ENCODE results near the gene AGTR1.
"Not testable (repeated sequence)": the region's sequence is repeated elsewhere in the genome, so short reads cannot be mapped to it uniquely, and the experiment has no call there.

AGTR1 gene

DNA sequence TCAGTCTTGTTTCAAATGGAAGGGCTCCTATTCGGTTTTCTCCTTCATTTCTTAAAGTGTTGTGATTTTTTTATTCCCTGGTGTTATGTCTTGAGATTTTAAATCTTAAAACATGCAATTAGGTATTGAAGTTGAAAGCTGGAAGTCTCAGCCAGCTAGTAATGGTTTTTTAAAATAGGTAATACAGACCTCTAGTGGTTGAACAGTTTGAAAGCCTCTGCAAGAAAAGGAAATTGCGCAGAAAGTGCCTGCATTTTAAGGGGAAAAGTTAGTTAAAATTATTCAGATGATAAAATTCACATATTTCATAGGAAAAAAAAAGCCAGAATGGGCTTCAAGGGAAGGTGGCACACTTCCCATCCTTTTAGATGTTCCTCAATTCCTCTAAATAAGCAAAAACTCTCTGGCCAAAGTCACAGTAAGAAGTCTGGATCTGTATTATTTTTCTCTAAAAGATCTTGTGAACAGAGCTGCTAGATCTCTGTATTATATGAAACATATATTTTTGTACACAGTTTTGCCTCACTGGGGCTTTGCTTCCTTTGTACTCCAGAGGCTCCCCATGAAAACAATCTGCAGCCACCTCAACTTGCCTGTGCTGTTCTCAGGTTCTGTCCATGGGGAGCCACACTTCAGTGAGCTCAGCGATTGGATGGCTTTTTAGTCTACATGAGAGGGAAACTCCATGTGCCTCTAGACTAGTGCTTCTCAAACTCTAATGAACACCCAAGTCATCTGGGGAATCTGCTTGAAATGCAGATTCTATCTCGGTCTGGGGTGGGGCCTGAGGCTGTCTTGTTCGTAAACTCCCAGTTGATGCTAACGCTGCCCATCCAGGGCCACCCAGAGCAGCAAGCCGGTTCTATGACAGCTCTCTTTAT lies 21.5 kb downstream of the AGTR1 start:
- DNase-seq, result no peak

DNA sequence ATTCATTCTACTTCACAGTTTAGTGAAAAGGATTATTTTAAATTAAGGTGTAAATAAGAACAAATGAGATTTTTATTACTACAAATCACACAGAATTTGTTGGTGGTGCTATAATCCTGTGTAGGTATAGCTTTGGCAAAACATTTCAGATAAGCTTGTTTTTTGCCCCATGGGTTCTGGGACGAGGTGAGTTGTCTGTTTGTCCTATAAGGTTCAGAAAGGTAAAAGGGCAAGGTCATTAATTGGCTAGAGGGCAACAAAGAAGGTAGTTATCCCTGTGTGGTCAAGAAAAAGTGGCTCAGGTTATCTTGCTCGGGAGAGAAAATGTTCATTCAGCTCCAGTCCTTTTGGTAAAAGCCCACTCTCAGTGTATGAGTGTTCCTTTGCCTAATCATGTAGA lies 23.2 kb downstream of the AGTR1 start:
- no peak for DNase-seq

DNA sequence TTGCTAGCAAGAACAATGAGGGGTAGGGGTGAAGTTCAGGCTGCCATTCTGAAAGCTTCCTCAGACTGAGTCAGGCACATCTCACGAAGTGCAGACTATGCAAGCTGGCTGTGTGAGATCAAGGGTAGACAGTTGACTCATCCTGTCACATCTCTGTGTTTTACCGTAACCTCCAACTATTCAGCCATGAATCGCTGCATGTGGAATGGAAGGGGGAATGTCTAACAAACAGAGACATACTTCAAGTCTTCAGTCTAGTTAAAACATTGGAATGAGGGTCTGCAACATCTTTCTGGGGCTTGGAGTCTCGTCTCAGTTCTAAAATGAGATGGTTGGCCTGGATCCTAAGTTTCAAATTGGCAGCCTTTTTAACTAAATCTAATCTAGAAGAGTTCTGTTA lies 25.9 kb downstream of the AGTR1 start:
- DNase-seq, result no peak

DNA sequence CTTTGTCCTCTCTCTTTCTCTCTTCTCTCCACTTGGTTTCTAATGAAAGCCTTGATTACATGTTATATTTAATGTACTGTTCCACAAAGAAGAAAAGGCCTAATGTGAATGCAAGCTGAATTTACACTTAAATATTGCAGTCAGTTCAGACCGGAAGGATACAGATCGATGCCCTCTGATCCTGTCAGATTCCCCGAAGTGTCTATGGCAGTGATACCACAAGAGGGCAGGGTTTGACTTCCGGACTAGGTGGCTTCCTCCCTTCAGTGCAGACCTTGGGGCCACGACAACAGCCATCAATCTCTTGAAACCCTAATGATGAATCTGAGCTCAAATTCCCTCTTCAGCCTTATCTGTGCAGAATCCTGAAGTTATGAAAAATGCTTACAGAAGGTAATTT lies 29.5 kb downstream of the AGTR1 start:
- DNase-seq, result no peak

DNA sequence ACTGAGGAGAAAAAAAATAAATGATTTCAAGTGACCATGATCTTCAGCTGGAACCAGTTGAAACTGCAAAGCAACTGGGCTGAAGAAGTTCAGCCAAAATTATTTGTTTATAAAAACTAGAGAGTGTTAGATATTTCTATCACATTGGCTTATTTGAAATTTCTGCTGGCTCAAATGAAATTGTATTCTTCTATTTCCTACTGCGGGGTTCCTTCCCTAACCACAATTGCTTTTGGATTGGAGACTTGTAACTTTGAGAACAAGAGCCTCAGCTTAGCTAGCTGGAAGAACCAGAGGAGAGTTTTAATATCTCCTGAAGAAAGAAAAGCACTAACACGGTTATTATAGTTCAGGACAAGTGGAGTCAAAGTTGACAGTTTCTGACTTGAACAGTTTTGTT lies 31.1 kb downstream of the AGTR1 start:
- no peak for DNase-seq

DNA sequence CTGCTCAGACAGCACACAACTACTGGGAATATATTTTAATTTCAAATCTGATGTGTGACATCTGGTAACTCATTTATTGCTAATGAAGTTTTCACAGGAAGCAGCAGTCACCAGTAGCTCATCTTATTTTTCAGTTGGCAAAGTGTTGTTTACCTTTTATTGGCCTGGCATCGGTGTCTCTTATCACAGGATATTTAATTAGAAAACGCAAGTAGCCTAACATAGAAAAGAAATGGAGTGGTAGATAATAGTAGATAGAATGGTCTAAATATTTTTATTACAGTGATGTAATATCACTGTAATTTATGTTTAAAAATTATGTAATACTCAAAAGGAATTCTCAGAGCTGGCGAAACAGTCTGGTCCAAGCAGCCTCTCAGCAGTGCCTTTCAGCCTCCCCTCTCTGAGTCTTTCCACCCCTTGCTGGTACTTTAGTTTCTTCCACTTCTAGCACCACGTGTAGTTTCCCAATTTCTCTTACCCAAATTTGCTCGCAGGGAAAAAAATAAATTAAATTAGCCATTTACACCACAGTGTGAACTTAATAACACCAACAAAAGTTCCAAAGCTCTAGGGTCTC lies 31.9 kb downstream of the AGTR1 start:
- DNase-seq, result no peak

DNA sequence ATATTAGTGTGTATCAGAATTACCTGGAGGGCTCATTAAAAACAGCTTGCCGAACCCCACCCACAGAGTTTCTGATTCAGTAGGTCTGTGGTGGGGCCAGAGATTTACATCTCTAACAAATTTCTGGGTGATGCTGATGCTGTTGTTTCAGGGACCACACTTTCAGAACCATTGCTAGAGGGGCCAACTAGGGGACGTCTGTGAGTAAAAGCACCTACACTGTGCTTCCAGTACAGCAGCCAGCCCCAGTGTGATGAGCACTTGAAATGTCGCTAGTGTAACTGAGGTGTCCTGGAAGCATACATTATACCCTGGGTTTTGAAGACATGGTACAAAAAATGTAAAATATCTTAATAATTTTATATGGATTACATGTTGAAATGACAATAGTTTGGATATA lies 33.0 kb downstream of the AGTR1 start:
- DNase-seq, result no peak

DNA sequence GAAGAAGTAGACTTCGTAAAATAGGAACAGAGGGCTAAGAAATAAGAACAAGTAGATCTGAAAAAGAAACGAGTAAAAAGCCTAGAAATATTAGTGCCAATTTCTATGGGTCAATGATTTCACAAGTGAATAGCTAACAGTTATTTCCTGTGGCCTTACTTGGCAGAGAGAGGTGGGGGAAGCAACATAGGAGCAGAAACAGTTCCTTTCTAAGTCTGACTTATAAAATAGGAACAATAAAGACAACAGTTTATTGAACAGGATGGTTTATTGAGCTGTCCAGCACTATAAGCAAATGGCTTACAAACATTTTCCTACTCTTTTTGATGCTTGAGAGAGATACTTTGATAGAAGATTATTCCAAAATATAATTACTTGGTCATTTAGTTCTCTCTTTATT lies 37.9 kb downstream of the AGTR1 start:
- no peak for DNase-seq

DNA sequence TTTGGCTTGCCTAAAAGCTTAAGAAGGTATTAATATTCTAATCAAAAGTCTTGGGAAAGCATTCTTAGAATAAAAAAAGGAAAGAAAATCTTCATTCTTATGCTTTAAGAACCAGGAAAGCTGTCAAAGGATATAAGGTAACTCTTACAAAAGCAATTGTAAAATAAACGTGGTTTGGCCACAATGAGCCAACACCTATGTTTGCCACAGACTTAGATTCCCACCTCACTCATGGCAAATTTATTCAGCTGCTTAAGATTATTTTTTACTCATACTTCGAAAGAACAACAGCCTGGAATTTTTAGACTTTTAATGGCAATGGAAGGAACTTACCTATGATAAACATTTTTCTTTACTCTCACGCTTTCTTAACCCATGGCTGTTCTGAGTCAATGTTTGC lies 38.4 kb downstream of the AGTR1 start:
- no peak for DNase-seq

DNA sequence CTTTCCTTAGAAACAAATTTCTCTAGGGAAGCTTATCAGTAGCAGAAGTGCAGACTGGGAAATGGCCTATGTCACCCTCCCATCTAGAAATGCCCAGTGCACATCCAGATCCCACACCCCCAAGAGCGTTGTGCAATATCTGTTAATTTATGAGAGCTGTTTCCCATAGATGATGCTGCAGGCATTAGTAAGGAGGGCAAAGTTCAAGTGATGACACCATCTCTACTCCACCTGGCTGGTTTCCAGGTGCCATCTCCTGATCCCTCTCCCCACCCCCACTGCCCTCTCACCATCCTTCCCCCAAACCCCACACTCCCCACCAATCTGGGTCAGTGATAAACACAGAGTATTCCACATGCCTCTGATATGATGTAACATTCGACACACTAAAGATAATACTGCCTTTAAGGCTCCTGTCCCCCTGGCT lies 39.4 kb downstream of the AGTR1 start:
- DNase-seq, result no peak

DNA sequence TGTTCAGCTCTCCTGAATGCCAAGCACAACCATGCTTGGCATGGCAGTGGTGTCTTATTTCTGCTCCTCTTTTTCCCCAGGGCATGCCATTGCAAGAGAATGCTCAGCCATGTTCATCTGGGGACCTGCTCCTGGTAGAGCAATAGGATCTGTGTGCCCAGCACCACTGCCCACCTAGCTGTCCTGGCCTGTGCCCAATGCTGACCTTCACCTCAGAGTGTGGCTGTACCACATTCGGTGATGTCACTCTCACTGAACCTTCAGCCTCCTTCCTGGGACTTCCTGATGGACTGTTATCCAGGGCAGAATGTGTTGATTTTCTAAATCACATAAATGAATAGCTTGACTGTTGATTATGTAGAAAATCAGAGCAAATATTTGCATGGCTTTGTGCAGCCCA lies 42.0 kb downstream of the AGTR1 start:
- DNase-seq, result no peak

DNA sequence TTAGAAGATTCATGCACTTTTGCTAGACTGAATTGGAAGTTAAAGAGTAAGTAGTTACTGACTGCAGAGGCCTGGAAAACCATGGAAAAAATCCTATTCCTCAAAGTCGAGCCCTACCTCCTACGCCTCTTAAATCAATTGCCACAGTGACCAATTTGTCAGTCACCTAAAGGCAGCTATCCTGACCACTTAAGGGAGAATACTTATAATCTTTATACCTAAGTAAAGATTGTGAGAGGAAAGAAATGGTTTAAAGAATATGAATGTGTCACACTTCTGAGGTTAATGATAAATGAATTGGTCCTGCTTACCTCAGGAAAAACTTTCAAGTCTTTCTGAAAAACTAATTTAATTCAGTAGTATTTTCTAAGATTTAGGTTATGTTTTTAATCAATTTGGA lies 42.6 kb downstream of the AGTR1 start:
- no peak for DNase-seq

DNA sequence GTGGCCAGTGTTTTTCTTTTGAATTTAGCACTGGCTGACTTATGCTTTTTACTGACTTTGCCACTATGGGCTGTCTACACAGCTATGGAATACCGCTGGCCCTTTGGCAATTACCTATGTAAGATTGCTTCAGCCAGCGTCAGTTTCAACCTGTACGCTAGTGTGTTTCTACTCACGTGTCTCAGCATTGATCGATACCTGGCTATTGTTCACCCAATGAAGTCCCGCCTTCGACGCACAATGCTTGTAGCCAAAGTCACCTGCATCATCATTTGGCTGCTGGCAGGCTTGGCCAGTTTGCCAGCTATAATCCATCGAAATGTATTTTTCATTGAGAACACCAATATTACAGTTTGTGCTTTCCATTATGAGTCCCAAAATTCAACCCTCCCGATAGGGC lies 43.5 kb downstream of the AGTR1 start:
- no peak for DNase-seq

DNA sequence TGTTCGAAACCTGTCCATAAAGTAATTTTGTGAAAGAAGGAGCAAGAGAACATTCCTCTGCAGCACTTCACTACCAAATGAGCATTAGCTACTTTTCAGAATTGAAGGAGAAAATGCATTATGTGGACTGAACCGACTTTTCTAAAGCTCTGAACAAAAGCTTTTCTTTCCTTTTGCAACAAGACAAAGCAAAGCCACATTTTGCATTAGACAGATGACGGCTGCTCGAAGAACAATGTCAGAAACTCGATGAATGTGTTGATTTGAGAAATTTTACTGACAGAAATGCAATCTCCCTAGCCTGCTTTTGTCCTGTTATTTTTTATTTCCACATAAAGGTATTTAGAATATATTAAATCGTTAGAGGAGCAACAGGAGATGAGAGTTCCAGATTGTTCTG lies 44.4 kb downstream of the AGTR1 start:
- DNase-seq, result no peak

DNA sequence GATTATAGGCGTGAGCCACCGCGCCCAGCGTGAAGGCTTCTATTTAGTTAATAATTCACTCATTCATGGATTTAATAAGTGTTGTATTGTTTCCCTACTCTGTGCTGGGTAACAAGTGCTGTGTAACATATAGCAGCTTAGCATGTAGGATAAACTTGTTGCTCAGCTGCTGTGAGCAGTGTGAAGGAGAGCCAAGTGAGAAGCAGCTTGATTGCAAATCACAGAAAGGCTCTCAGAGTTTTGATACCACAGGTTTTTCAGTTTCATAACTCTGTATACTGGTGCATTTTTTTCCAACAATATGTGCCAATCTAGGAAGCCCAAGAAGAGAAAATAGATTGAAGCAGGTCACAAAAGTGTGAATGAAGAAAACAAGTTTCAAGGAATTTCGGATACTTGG lies 48.4 kb downstream of the AGTR1 start:
- no peak for DNase-seq

DNA sequence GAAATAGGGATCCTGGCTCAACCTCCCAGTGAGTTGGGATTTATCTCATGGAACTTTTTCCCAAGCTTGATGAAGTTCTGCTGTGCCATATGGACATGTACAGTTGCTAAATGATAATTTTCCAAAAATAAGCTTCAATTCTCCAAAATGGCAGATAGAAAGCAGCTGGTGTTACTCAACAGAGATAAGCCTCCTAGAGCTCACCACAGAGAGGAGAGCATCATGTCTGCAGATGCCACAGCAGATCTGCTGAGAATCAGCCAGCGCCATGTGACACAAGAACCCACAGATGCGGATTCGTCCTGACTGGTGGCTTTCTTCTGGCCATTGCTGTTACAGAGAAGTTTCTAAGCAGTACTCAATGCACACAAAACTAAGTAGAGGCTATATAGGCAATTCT lies 50.6 kb downstream of the AGTR1 start:
- DNase-seq, result no peak

DNA sequence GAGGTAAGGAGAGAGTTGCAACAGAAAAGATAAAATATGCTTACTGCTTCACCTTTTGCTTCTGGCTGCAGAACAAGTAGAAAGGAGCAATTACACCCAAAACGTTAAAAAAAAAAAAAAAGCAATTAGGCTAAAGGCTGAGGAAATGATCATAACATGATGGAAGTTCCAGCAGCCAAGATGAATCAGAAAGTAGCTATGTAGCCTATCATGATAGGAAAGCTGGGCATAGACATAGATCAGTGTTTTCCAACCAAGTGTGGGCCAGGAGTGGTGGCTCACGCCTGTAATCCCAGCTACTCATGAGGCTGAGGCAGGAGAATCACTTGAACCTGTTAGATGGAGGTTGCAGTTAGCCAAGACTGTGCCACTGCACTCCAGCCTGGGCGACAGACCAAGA lies 52.6 kb downstream of the AGTR1 start:
- no peak for DNase-seq

DNA sequence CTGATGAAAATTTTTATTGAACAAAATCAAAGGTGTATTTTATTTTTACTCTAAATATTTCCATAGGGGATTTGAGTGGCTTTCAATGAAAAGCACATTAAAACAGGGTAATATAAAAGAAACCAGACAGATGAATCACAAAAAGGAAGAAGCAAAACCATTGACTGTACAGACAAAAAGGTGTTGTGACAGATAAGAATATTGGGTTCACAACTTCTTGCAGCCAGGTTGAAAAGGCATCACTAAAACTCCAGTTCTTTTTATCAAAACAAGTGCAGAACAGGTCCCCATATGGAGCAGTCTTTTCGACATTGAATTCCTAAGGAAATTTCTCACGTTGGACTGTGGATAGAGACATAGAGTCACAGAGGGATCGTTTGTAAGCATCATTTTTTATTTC lies 53.8 kb downstream of the AGTR1 start:
- DNase-seq, result no peak

DNA sequence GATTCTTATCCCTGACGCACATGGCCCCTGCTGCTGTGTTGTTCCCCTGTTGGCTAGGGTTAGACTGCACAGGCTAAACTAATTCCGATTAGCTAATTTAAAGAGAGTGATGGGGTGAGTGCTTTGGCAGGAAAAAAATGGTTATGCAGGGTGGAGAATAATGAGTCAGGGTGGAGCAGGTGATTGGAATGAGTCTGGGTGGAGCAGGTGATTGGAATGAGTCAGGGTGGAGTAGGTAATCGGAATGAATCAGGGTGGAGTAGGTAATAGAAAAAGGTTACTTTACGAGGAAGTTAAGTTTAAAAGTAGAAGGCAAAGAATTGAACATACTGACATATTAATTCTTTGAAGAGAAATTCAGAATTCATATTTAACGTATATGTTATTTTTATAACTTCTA lies 55.7 kb downstream of the AGTR1 start:
- not testable (repeated sequence) for DNase-seq

DNA sequence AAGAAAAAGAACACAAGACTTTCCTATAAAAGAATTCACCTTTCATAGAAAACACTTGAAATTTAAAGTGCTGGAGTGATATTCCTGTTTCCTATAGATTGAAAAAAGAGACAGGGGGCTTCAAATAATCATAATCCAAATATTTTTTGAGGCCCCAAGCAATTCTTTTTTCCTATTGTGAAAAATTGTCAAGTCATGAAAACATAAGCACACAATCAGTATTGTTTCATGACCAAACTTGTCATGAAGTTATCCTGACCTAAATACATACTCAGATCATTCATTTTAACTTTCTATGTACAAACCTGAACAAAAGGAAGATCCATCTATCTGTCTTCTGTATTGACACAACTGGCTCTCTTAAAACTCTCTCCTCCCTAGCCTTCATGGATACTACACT lies 57.9 kb downstream of the AGTR1 start:
- DNase-seq, result no peak

DNA sequence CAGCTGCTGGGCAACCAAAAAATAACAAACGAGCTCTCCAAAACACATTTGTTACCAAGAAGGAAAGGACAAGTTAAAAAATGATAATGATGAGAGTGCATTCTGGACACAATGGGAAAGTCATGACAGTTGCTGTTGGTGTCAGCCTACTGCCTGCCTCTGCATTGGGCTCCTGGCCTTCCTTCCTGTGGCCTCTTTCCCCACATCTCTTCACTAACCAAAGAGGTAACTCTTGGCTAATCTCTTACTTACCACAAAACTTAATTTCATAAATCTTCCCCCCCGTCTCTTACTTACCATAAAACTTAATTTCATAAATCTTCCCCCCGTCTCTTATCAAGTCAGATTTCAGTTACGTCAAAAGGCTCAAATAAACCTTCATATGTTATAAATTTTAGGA lies 58.6 kb downstream of the AGTR1 start:
- DNase-seq, result no peak

DNA sequence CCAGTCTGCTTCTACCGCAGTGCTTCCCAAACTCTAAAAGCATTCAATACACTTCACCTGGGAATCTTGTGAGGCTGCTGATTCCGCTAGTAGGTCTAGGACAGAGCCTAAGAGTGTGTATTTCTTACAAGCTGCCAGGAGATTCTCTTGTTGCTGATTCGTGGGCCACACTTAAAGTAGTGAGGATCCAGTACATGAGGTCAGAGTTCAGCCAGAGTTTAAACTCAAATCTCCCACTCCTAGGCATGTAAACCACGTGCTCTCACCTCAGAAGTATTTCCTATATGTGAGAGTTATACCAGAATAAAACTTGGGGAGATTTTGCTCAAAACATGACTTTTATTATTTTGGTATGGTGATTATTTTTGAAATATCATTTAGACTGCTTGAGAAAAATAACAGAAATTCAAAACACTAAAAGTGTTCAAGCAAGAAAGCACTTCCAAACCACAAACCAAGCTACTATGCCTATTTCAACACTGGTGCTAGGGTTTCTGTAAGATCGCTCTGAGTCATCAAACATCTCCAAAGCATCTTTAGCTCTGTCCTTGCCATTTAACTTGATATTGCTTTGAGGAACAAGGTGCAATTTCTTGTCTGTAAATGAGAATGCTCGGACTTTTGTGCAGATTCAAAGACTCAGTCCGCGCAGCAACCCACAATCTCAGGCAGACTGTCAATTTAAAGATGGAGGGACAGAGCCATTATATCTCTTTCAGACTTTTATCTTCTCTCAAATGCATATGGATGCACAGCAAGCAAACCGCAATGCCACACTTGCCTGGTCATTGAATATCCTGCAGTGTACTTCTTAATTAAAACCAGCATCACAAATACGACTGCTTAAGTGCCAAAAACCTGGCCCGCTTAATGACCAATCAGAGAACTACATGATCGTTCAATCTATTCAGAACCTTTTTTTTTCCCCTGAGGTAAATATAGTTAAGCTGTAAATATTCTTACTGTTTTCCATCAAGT lies 59.8 kb downstream of the AGTR1 start:
- no peak for DNase-seq

DNA sequence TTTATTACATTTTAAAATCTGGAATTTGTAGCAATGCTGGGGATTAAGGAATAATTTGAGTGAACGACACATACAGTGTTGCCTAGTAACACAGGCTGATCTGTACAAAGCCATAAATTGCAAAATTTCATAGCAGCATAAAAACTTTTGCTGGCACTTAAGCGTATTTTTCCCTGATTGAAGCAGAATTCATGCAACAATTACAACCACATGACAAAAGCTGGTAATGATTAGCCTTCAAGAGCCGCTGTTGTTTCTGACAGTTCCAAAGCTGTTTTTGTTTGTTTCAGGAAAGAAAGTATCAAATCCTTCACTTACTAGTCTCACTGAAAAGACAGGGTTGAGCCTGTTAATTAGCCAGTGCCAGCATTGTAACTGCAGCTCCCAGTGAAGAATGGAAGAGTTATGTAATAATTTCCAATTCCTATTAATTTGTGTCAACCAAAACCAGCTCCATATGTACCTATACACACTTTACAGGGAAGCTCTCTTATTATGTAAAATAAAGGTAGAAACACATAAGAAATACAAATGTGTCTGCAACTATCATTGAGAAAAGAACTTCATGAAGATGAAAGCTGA lies 60.7 kb downstream of the AGTR1 start:
- DNase-seq, result no peak

All from activated CD4-positive, CD25-positive, alpha-beta regulatory T cell treated with anti-CD3 and anti-CD28 coated beads, Interleukin-2, amount 50 U/mL, for 72 hours (primary cell).